ENCODE measurements around the gene TRABD2B.

TRABD2B gene

GRCh38 chr1:47873337-47873736 is 123.8 kb downstream of the TRABD2B start:
- no peak for DNase-seq

DNA sequence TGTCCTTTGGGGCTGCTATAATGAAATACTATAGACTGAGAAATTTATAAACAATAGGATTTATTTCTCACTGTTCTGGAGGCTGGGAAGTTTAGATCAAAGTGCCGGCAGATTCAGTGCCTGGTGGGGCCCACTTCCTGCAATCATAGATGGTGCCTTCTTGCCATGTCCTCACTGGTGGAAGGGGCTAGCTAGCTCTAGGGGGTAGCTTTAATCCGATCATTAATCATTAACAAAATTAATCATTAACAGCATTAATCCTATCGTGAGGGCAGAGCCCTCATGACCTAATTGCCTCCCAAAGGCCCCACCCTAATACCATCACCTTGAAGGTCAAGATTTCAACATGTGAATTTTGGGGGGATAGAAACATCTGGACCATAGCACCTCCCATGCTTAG is 124.3 kb downstream of the TRABD2B start:
- no peak for DNase-seq

- DNase-seq: no peak
Measured at GRCh38 chr1:47871799-47872353, 125.3 kb downstream of the TRABD2B start.

GRCh38 chr1:47870946-47871676 is 126.1 kb downstream of the TRABD2B start:
- no peak for DNase-seq

GRCh38 chr1:47870480-47870879 is 126.7 kb downstream of the TRABD2B start:
- no peak for DNase-seq

DNA sequence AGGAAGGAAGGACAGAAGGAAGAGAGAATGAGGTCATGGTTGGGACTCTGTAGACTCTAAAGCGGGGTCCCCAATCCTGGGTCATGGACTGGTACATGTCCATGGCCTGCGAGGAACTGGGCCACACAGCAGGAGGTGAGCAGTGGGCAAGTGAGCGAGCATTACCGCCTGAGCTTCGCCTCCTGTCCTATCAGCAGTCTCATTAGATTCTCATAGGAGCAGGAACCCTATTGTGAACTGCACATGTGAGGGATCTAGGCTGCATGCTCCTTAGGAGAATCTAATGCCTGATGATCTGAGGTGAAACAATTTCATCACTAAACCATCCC is 128.9 kb downstream of the TRABD2B start:
- no peak for DNase-seq

GRCh38 chr1:47867438-47868347 is 129.5 kb downstream of the TRABD2B start:
- no peak for DNase-seq

DNA sequence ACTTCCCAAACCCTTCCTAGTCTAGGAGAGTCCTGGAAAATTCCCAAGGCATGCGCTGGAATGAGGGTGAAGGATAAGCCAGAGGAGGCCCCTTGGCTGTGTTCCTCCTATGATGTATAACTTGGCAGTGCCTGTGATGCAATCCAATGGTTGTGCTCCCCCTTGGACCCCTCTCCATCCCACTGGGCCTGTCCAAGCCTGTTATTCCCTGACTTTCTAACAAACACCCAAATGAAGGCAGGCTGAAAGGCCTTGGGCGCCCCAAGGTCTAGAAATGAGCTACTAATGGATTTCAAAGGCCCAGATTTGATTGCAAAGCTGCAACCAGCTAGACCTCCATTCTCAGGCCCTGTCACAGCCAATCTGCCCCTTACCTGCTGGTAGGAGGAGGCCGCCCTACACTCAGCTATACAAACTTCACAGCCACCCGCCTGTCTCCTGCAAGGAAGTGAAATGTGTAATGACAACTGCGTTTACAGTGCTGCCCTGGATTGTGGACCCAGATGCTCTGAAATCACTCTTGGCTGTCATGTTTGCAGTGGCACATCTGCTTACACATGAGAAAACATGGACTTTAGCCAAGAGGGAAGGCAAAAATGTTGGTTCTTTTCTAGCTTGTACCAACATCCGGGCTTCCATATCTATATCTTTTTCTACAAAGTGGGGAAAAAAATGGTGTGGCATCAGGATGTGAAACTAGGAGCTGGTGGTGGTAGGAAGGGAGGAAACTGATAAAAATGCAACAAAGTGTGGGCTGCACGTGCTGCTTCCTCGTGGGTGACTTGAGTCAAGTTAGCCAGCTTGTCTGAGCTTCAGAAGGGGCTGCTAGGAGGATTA is 130.4 kb downstream of the TRABD2B start:
- no peak for DNase-seq

DNA sequence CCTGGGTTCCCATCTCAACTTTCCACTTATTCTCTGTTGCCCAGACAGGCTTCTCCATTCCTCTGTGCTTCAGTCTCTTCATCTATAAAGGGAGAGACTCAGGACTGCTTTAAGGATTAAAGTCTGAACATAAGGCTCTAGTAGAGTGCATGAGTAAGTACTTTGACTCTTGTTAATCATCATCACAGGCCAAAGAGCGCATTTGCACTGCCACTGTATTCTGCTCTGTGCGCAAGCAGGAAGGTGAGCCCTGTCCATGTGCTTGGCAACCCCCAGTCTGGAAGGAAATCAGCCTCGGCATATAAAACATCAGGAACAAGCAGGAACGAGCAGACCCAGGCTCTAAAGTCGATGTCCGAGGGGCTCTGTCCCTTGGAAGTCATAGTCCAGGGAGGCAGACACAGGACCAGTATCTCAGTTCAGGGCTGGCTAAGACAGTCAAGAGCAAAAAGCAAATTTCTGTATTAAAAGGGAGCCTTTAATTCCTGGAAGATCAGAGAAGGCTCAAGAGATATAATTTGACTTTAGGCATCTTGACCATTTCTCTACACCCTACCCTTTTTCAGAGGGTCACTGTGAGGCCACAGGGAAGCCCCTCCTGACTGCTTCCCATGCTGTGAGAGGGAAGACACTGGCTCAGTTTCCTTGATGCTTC is 131.2 kb downstream of the TRABD2B start:
- no peak for DNase-seq

DNA sequence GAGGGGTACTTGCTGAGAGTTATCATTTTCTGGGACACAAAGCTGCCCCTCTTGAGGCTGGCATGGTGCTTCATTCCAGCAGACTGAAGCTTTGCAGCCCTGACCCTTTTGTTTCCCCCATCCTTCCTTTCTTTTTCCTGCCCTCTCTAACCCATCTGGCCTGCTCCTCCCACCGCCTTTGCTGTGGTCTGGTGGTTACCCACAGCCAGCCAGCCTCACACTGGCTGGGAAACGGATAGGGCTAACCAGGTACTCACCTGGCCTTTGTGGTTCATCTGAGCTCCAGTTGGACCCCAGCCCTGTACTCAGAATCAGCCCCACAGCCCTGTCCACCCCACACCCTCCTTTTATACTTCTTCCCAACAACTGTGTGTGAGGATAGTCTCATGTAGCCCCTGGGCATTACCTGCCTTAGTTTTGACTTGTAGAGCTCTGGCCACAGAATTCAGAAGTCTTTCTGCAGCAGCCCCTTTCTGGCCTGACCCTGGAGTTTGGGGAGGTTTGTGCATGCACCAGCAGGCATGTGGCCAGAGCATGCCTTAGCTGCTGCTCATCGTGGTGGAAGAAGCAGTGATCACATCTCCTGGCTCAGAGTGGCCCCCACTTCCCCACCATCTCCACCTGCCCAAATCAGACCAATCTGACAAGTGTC is 138.0 kb downstream of the TRABD2B start:
- DNase-seq: no peak

GRCh38 chr1:47856996-47857395 is 140.2 kb downstream of the TRABD2B start:
- DNase-seq: no peak

- no peak for DNase-seq
Measured at GRCh38 chr1:47855230-47855629, 142.0 kb downstream of the TRABD2B start.

DNA sequence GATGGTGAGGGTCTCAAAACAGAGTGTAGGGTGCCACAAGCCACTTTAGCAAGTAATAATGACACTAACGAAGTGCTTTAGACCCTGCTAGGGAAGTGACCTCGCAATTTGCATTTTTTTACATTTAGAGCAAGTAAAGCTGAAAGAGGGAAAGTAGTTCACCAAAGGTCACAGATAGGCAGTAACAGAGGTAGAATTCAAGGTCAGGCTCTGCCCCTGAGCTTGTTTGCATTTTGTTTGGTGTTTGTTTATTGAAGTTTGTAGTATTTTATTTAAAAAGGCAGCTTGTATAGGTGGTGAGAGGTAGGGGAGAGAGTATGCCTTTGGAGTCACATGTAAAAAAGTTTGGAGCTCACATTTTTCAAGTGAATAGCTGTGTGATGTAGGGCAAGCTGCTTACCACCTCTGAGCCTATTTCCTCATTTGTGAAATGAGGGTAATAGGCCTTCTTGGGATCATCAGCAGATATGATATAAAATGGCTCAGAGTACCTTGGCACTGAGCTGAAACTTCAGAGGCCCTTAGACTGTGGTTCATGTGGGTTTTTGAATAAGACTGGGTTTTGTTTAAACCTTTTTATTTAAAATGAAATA is 142.5 kb downstream of the TRABD2B start:
- DNase-seq: no peak

- no peak for DNase-seq
Measured at GRCh38 chr1:47853852-47854251, 143.3 kb downstream of the TRABD2B start.

DNA sequence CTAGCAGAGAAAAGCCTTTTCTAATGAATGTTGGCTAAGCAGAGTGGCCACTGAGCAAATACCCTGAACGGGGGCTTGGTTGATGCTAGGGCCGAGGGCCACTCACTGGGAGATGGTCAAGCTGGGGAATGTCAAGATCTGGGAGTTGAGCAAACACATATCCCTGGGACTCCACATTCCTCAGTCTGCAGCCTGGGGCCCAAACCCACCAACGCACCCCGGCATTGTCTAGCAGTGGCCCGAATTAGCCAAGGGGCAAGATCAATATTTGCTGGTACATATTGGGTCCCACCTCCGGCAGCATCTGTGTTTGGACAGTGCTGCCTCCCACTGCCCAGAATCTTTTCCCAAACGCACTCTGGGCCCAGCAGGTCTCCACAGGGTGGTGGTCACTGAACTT is 144.1 kb downstream of the TRABD2B start:
- no peak for DNase-seq

DNA sequence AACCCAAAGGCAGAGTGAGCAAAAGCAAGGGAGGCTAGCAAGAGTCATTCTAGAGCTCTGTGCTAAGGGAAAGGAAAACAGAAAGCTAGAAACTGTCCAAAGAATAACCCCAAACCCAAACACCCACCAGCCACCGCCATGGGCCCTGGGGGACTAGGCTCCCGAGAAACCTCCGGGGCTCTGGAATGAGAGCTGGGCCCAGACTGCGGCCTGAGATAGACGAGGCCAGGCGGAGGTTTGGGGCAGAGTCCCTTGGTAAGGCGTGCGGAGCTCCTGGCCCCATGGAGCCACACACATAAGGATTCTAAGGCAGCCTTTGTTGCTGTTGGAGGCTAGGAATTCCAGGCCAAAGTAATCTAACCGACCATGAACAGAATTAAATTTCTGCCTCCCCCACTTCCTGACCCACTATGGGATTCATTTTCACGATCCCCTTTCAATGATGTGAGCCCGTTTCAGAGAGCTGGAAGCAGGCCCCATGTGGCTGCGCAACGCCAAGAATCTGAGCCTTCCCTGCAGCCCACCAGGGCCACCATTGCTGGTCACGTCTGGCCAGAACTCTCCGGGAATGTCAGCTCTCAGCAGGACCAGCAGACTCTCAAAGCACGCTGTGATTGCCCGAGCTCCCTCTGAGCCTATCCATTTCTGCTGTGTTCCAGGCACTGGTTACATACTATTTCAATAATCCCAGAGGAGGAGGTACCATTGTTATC is 145.0 kb downstream of the TRABD2B start:
- no peak for DNase-seq

DNA sequence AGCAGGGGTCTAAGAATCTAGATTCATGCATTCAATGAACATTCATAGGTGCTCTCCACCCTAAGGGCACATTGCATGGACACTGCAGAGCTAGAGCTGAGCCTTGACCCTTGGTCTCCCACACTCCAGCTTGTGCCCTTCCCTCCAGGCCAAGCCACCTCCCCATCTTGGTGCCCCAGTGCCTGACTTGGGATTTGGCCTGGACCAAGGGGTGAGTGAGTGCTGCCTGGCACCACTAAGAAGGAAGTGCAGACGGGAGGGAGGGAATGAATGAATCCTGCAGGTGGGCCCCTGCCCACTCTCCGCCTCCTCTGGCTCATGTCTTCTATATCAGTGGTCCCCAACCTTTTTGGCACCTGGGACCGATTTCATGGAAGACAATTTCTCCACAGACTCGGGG is 146.7 kb downstream of the TRABD2B start:
- no peak for DNase-seq

DNA sequence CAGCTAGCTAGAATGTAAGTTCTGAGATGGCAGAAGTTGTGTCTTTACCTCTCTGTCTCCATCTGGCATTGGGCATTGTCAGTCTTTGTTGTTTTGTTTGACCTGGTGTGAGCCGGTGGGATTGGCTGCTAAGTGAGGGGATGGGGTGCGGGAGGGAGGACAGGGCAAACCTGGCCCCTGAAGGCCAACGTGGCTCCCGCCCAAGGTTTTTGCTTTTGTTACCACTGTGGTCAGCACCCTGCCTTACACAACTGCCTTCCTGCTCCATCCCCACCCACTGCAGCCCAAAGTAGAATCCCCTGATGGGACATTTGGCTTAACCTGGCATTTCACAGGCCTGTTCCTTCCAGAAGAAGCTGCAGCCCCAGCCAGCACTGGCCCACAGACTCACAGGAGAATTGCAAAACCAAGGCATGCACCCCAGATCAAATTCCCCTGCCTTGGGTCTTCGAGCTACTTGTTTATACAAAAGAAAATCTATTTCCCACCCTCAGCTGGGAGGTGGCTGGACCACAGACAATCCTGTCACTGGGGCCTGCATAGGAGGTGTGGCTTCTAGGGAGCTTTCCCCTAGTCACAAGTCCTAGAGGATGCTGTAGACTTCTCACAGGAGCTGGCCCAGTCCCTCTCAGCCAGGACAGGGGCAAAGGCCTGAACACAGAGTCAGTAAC is 147.5 kb downstream of the TRABD2B start:
- no peak for DNase-seq

DNA sequence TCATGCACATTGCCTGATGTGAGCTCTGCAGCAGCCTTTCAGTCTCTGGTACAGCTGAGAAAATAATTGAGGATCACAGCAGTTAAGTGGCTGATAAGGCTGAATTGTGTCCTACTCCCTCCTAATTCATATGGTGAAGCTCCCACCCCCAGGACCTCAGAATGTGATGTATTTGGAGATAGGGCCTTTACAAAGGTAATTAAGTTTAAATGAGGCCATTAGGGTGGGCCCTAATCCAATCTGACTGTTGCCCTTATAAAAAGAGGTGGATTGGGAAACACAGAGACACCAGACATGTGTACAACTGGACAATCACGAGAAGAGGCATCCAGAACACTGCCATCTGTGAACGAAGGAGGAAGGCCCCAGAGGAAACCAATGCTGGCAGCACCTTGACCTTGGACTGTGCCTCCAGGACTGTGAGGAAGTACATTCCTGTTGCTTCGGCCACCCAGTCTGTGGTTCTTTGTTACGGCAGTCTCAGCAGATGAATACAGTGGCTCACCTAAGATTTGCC is 148.1 kb downstream of the TRABD2B start:
- no peak for DNase-seq

- DNase-seq: no peak
Measured at GRCh38 chr1:47847763-47848162, 149.4 kb downstream of the TRABD2B start.
